GM19035 (cell line): ENCODE data around the gene SYT14.
A peak's percentile ranks its signal among the peaks of the same experiment; 100 is the strongest.
"Not testable (repeated sequence)": the region's sequence is repeated elsewhere in the genome, so short reads cannot be mapped to it uniquely, and the experiment has no call there.

ENCODE experiments used
- ATAC-seq: cut with Tn5 transposase; IDR thresholded peaks from one replicate; pipeline ENCODE4 v1.9.1; 2021; ENCODE audit not compliant: unreplicated experiment

The SYT14 gene

GRCh38 chr1:210112906-210113305, 174.9 kb downstream of the SYT14 start:
- ATAC-seq, result not testable (repeated sequence)

GRCh38 chr1:210117198-210117597, 179.2 kb downstream of the SYT14 start:
- ATAC-seq, result no peak

- no peak for ATAC-seq
Observed at GRCh38 chr1:210117681-210118170, 179.7 kb downstream of the SYT14 start.

- ATAC-seq, result no peak
Observed at GRCh38 chr1:210123383-210123782, 185.4 kb downstream of the SYT14 start.

GRCh38 chr1:210123924-210124589, 186.0 kb downstream of the SYT14 start:
- ATAC-seq, result no peak

GRCh38 chr1:210124736-210125135, 186.7 kb downstream of the SYT14 start:
- no peak for ATAC-seq

GRCh38 chr1:210125143-210125542, 187.1 kb downstream of the SYT14 start:
- ATAC-seq, result no peak

GRCh38 chr1:210129092-210129491, 191.1 kb downstream of the SYT14 start:
- ATAC-seq, result no peak

GRCh38 chr1:210129759-210130158, 191.7 kb downstream of the SYT14 start:
- peak; percentile 70 for ATAC-seq

- ATAC-seq, result no peak
Observed at GRCh38 chr1:210132582-210132981, 194.6 kb downstream of the SYT14 start.

- no peak for ATAC-seq
Observed at GRCh38 chr1:210143465-210144062, 205.5 kb downstream of the SYT14 start.

GRCh38 chr1:210144736-210145135, 206.7 kb downstream of the SYT14 start:
- ATAC-seq, result no peak

GRCh38 chr1:210151052-210151672, 213.1 kb downstream of the SYT14 start:
- no peak for ATAC-seq

GRCh38 chr1:210159211-210159610, 221.2 kb downstream of the SYT14 start:
- ATAC-seq, result no peak

- no peak for ATAC-seq
Observed at GRCh38 chr1:210170220-210170619, 232.2 kb downstream of the SYT14 start.

GRCh38 chr1:210174133-210174532, 236.1 kb downstream of the SYT14 start:
- ATAC-seq, result no peak

- ATAC-seq, result no peak
Observed at GRCh38 chr1:210185063-210185462, 247.0 kb downstream of the SYT14 start.

- ATAC-seq, result not testable (repeated sequence)
Observed at GRCh38 chr1:210187849-210188606, 250.0 kb downstream of the SYT14 start.

GRCh38 chr1:210189426-210189825, 251.4 kb downstream of the SYT14 start:
- no peak for ATAC-seq

GRCh38 chr1:210195635-210196160, 257.7 kb downstream of the SYT14 start:
- ATAC-seq, result no peak

GRCh38 chr1:210196266-210196665, 258.2 kb downstream of the SYT14 start:
- not testable (repeated sequence) for ATAC-seq
